SK-MEL-5 (cell line): ENCODE results near the gene ANKRD12. TPM values are rescaled to one million over a fixed set of nuclear protein-coding genes. Genes with fewer than 3 reads are reported as not detected.
"Not testable (repeated sequence)": the region's sequence is repeated elsewhere in the genome, so short reads cannot be mapped to it uniquely, and the experiment has no call there.

Source experiments
- DNase-seq: peaks from one replicate; pipeline ENCODE4 v3.0.0-alpha.2; 2016; ENCODE audit warnings: low read depth, low spot score
- in situ Hi-C: cut with HindIII; loops from 2 replicates; pipeline ENCODE4 v1.10.0; 2016; ENCODE audit warnings: low sequenced_read_pairs, high pct_unique_total_duplicates, low pct_unique_long_range_greater_than_20kb
- polyA plus RNA-seq, 2 experiments: library from polyadenylated mRNA; depleted of rRNA; stranded (reverse); fragments of >200 nt; gene quantifications; 2 replicates each; pipeline ENCODE4 v1.2.3, GENCODE V29; 2015
- total RNA-seq: library from RNA; depleted of rRNA; stranded (reverse); fragments of >200 nt; shearing (Covaris generic); gene quantifications from 2 replicates; pipeline ENCODE4 v1.2.3, GENCODE V29; 2014; rRNA removed

Gene ANKRD12
- 33.1 and 41.5 TPM in 2 replicates for total RNA-seq
- 3.0 and 10.4 TPM in 2 replicates for polyA plus RNA-seq (2015; cell fraction: cytosol; rRNA removed)
- 9.8 and 12.9 TPM in 2 replicates for polyA plus RNA-seq (2015; cell fraction: nucleus; rRNA removed)

- in situ Hi-C loops = no loop called here
These were observed at the start of gene ANKRD12 for GRCh38 chr18:9136315-9137155. Gene ANKRD12, plus strand, starts transcription at chr18:9136781. Its CDS starts 45,652 bp downstream, at chr18:9182433.

GRCh38 chr18:9087144-9087543 lies 49.4 kb upstream of the ANKRD12 start:
- in situ Hi-C loops = no loop called here

More at GRCh38 chr18:9136315-9137155, at the start of gene ANKRD12:
- DNase-seq = peak; percentile 90

GRCh38 chr18:9088252-9088651 lies 48.3 kb upstream of the ANKRD12 start:
- in situ Hi-C loops = no loop called here
- DNase-seq = no peak

More at GRCh38 chr18:9087144-9087543, 49.4 kb upstream of the ANKRD12 start:
- no peak for DNase-seq

- in situ Hi-C loops, DNase-seq: not testable (repeated sequence)
These were observed 47.9 kb upstream of the ANKRD12 start for GRCh38 chr18:9088727-9089126.

- in situ Hi-C loops = no loop called here
- no peak for DNase-seq
These were observed 46.0 kb upstream of the ANKRD12 start for GRCh38 chr18:9090578-9090977.

- no peak for DNase-seq
- in situ Hi-C loops = no loop called here
These were observed 45.5 kb upstream of the ANKRD12 start for GRCh38 chr18:9091066-9091476.

- in situ Hi-C loops = no loop called here
- peak; percentile 54 for DNase-seq
These were observed 43.9 kb upstream of the ANKRD12 start for GRCh38 chr18:9092665-9093064.

GRCh38 chr18:9093109-9093508 lies 43.5 kb upstream of the ANKRD12 start:
- DNase-seq, in situ Hi-C loops: not testable (repeated sequence)

GRCh38 chr18:9094307-9095226 lies 42.0 kb upstream of the ANKRD12 start:
- in situ Hi-C loops = no loop called here
- DNase-seq = no peak

- in situ Hi-C loops = no loop called here
- peak; percentile 59 for DNase-seq
These were observed 41.1 kb upstream of the ANKRD12 start for GRCh38 chr18:9095297-9096006.

- DNase-seq = no peak
- in situ Hi-C loops = no loop called here
These were observed 40.6 kb upstream of the ANKRD12 start for GRCh38 chr18:9096007-9096371.

- in situ Hi-C loops = no loop called here
- no peak for DNase-seq
These were observed 39.9 kb upstream of the ANKRD12 start for GRCh38 chr18:9096685-9097084.

- in situ Hi-C loops = no loop called here
- no peak for DNase-seq
These were observed 39.2 kb upstream of the ANKRD12 start for GRCh38 chr18:9097349-9097748.

GRCh38 chr18:9100796-9101195 lies 35.8 kb upstream of the ANKRD12 start:
- in situ Hi-C loops = no loop called here

GRCh38 chr18:9101730-9102507 lies 34.7 kb upstream of the ANKRD12 start:
- DNase-seq = peak; percentile 48
- in situ Hi-C loops = no loop called here

More at GRCh38 chr18:9100796-9101195, 35.8 kb upstream of the ANKRD12 start:
- no peak for DNase-seq

- DNase-seq = peak; percentile 93
- in situ Hi-C loops = no loop called here
These were observed 33.8 kb upstream of the ANKRD12 start, which contains the start of gene NDUFV2 for GRCh38 chr18:9102508-9103375. Gene NDUFV2, plus strand, starts transcription at chr18:9102699. Its CDS starts 45 bp downstream, at chr18:9102744.
